GM12873 (cell line): Measurements from ENCODE around the gene AMER1.

ENCODE experiments used
- CTCF ChIP-seq: IDR thresholded peaks from 2 replicates; pipeline ENCODE4 v1.5.1; 2012; ENCODE audit warnings: low read depth, mild to moderate bottlenecking, moderate library complexity, low read length, control low read depth; ENCODE audit not compliant: insufficient read depth; ENCODE audit errors: missing control alignments

Gene AMER1

GRCh38 chrX:64204701-64205440, 637 bp downstream of the AMER1 start:
- no peak for TF ChIP-seq CTCF

- no peak for TF ChIP-seq CTCF
These were observed 1.3 kb downstream of the AMER1 start for GRCh38 chrX:64204252-64204651.

- no peak for TF ChIP-seq CTCF
These were observed 2.6 kb downstream of the AMER1 start for GRCh38 chrX:64202808-64203325.

GRCh38 chrX:64198036-64198435, 7.5 kb downstream of the AMER1 start:
- TF ChIP-seq CTCF, result no peak

- no peak for TF ChIP-seq CTCF
These were observed 8.9 kb downstream of the AMER1 start for GRCh38 chrX:64196606-64197005.

GRCh38 chrX:64195862-64196261, 9.6 kb downstream of the AMER1 start:
- no peak for TF ChIP-seq CTCF

- no peak for TF ChIP-seq CTCF
These were observed 12.8 kb downstream of the AMER1 start for GRCh38 chrX:64192673-64193072.

- TF ChIP-seq CTCF, result no peak
These were observed 13.5 kb downstream of the AMER1 start for GRCh38 chrX:64192040-64192439.
